PFSK-1 (cell line): Measurements from ENCODE around the gene ARPC1B.

Source experiments
- FOXP2 ChIP-seq: optimal IDR thresholded peaks from 2 replicates; pipeline ENCODE3; 2011; ENCODE audit warnings: borderline replicate concordance, control low read depth, inconsistent platforms; ENCODE audit not compliant: insufficient read depth; ENCODE audit errors: extremely low read length, extremely low read depth
- POLR2AphosphoS5 ChIP-seq: IDR thresholded peaks from 2 replicates; pipeline ENCODE4 v1.6.1; 2012; ENCODE audit warnings: low read depth, mild to moderate bottlenecking, control low read depth, low read length, moderate library complexity
- SIN3A ChIP-seq: IDR thresholded peaks from 2 replicates; pipeline ENCODE4 v1.6.1; 2012; ENCODE audit warnings: mild to moderate bottlenecking, low read length, moderate library complexity, borderline replicate concordance; ENCODE audit not compliant: insufficient read depth
- TAF1 ChIP-seq: IDR thresholded peaks from 2 replicates; pipeline ENCODE4 v1.6.1; 2012; ENCODE audit warnings: low read length, control low read depth, borderline replicate concordance; ENCODE audit not compliant: insufficient read depth
- TF ChIP-seq, protein P1 (sequence below), 2 experiments: IDR thresholded peaks; 2 replicates each; pipeline versions ENCODE4 v1.6.1 to v1.8.0; 2011 to 2012; ENCODE audit warnings: low read depth in 2 of 2, low read length in 2 of 2, control low read depth in 1 of 2, inconsistent platforms in 1 of 2, mild to moderate bottlenecking in 1 of 2, moderate library complexity in 1 of 2; ENCODE audit not compliant: insufficient read depth in 1 of 2

ARPC1B gene

GRCh38 chr7:99398891-99399445 lies 24.4 kb downstream of the ARPC1B start:
- TF ChIP-seq FOXP2 (no peak), TAF1 (no peak)
- TF ChIP-seq, protein P1, sequence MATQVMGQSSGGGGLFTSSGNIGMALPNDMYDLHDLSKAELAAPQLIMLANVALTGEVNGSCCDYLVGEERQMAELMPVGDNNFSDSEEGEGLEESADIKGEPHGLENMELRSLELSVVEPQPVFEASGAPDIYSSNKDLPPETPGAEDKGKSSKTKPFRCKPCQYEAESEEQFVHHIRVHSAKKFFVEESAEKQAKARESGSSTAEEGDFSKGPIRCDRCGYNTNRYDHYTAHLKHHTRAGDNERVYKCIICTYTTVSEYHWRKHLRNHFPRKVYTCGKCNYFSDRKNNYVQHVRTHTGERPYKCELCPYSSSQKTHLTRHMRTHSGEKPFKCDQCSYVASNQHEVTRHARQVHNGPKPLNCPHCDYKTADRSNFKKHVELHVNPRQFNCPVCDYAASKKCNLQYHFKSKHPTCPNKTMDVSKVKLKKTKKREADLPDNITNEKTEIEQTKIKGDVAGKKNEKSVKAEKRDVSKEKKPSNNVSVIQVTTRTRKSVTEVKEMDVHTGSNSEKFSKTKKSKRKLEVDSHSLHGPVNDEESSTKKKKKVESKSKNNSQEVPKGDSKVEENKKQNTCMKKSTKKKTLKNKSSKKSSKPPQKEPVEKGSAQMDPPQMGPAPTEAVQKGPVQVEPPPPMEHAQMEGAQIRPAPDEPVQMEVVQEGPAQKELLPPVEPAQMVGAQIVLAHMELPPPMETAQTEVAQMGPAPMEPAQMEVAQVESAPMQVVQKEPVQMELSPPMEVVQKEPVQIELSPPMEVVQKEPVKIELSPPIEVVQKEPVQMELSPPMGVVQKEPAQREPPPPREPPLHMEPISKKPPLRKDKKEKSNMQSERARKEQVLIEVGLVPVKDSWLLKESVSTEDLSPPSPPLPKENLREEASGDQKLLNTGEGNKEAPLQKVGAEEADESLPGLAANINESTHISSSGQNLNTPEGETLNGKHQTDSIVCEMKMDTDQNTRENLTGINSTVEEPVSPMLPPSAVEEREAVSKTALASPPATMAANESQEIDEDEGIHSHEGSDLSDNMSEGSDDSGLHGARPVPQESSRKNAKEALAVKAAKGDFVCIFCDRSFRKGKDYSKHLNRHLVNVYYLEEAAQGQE (IDR thresholded peaks at IDR 0.05; ENCODE audit: insufficient read depth in 1 of 2, low read depth in 2 of 2, low read length in 2 of 2): no peak

DNA sequence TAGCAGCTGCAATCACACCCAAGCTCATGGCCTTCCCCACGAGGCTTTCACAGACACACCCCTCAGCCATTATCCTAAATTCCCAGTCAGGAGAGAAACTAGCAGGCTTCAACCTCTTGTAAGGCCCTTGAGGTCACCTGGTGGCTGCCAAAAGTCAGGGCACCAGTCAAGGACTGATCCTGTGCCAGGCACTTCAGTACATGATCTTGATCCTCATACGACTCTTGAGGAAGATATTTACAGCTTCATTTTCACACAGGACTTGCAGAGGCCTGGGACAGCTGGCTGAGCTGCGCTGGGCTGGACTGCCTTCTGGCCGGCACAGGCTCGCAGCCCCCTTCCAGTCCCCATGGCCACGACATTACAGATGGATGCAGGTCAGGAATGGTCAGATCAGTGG lies 25.1 kb downstream of the ARPC1B start:
- TF ChIP-seq TAF1: no peak
- TF ChIP-seq SIN3A: no peak
- no peak for TF ChIP-seq FOXP2
- TF ChIP-seq POLR2AphosphoS5: no peak
- TF ChIP-seq, protein P1 (IDR thresholded peaks at IDR 0.05; ENCODE audit: insufficient read depth in 1 of 2, low read depth in 2 of 2, low read length in 2 of 2): no peak

DNA sequence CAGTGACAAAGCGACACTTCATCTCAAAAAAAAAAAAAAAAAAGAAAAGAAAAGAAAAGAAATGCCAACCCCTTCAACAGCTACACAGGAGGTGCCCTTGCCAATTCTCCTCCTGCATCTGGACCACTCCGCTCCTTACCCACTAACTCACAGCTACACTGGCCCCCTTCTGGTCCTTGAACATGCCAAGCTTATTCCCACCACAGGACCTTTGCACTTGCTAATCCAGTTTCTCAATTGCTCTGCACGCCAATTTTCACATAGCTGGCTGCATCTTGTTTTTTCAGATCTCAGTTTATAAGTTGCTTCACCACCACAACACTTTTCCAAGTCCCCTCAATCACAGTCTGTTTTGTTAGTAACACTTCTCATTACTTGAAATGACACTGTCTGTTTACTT lies 28.3 kb downstream of the ARPC1B start:
- TF ChIP-seq, protein P1 (IDR thresholded peaks at IDR 0.05; ENCODE audit: insufficient read depth in 1 of 2, low read depth in 2 of 2, low read length in 2 of 2): no peak
- TF ChIP-seq SIN3A (no peak), TAF1 (no peak), POLR2AphosphoS5 (no peak), FOXP2 (no peak)

- TF ChIP-seq FOXP2 (no peak), POLR2AphosphoS5 (no peak; the same call in 1 of the 2 replicates), SIN3A (no peak), TAF1 (no peak)
- TF ChIP-seq, protein P1 (IDR thresholded peaks at IDR 0.05; ENCODE audit: insufficient read depth in 1 of 2, low read depth in 2 of 2, low read length in 2 of 2): no peak
Measured at GRCh38 chr7:99403764-99404163, 29.2 kb downstream of the ARPC1B start.

- TF ChIP-seq TAF1 (no peak), SIN3A (no peak), FOXP2 (no peak), POLR2AphosphoS5 (no peak)
- TF ChIP-seq, protein P1 (IDR thresholded peaks at IDR 0.05; ENCODE audit: insufficient read depth in 1 of 2, low read depth in 2 of 2, low read length in 2 of 2): no peak
Measured at GRCh38 chr7:99404235-99404976, 29.9 kb downstream of the ARPC1B start.
